K562 (cell line): ENCODE measurements around the gene RNF123. TPM values are rescaled to one million over a fixed set of nuclear protein-coding genes. Genes with fewer than 3 reads are reported as not detected.

Experiments used
- ATAC-seq: fragments of 200-7000 bp; cut with Tn5 transposase; 3 replicates; pipeline ENCODE4 v1.9.1; 2020; ENCODE audit warnings: moderate library complexity
- BruUV-seq: library from RNA; stranded (reverse); fragments of 400-500 nt; replicated peaks from 2 replicates; lab custom pipeline; 2021; lab: Mats Ljungman, UMichigan
- CTCF ChIA-PET: fragments of 300-600 bp; formaldehyde crosslinking; extraction: SDS; loops from one replicate; lab custom pipeline; 2021; ENCODE audit warnings: low intra/inter-chr PET ratio; lab: Yijun Ruan, JAX
- POLR2A ChIA-PET: fragments of 300-600, 350-650 bp; sonication (Branson Sonifier 250); formaldehyde crosslinking; extraction: SDS; loops from one replicate; lab custom pipeline; 2021; ENCODE audit warnings: antibody characterized with exemption, inconsistent platforms; lab: Yijun Ruan, JAX
- DNase-seq, 4 experiments: peaks; one replicate each; pipeline versions ENCODE4 v3.0.0 to v3.0.0-alpha.2; 2011 to 2018; ENCODE audit warnings: low spot score in 3 of 4, mixed read lengths in 3 of 4; ENCODE audit errors: extremely low read depth in 1 of 4
- FAIRE-seq: peaks from 2 replicates; lab custom pipeline; 2011; peaks lifted over from hg19 to GRCh38; lab: Jason Lieb, UNC
- H2AFZ ChIP-seq: 2 replicates; pipeline ENCODE4 v1.6.0; 2011; ENCODE audit warnings: low read depth, low read length, control low read depth, inconsistent platforms
- H3K27ac ChIP-seq: fragments of 200-600 bp; 3 replicates; pipeline ENCODE4 v1.8.0; 2011; ENCODE audit warnings: low read depth, mild to moderate bottlenecking, control low read depth, inconsistent platforms, low read length, moderate library complexity, mixed read lengths; ENCODE audit errors: extremely low read depth
- H3K27me3 ChIP-seq, 2 experiments: fragments of 300-600 bp in 1 of 2; 2 replicates in 1 of 2; 3 replicates in 1 of 2; pipeline versions ENCODE4 v1.6.0 to v1.8.0; 2011; ENCODE audit warnings: inconsistent platforms in 2 of 2, low read length in 2 of 2, mild to moderate bottlenecking in 1 of 2, mixed read lengths in 1 of 2, moderate library complexity in 1 of 2; ENCODE audit not compliant: control insufficient read depth in 2 of 2, insufficient read depth in 2 of 2
- H3K36me3 ChIP-seq: fragments of 300-600 bp; 3 replicates; pipeline ENCODE4 v1.8.0; 2011; ENCODE audit warnings: mild to moderate bottlenecking, low read length, inconsistent platforms; ENCODE audit not compliant: control insufficient read depth, insufficient read depth
- H3K4me1 ChIP-seq, 2 experiments: fragments of 200-600 bp in 1 of 2; replicated peaks in 1 of 2; 2 replicates in 1 of 2; 3 replicates in 1 of 2; pipeline versions ENCODE4 v1.5.1 to v1.8.0; 2011; ENCODE audit warnings: inconsistent platforms in 2 of 2, low read length in 2 of 2, mild to moderate bottlenecking in 1 of 2, mixed read lengths in 1 of 2, moderate library complexity in 1 of 2; ENCODE audit not compliant: control insufficient read depth in 2 of 2, insufficient read depth in 2 of 2
- H3K4me2 ChIP-seq: 2 replicates; pipeline ENCODE4 v1.6.1; 2011; ENCODE audit warnings: low read length, control low read depth, inconsistent platforms, mixed read lengths; ENCODE audit not compliant: insufficient read depth
- H3K4me3 ChIP-seq: fragments of 200-600 bp; sonication (generic), shearing (Covaris generic); 2 replicates; pipeline ENCODE4 v1.5.1; 2016; ENCODE audit warnings: control low read depth, inconsistent platforms
- H3K79me2 ChIP-seq: fragments of 200-600 bp; 3 replicates; pipeline ENCODE4 v1.8.0; 2011; ENCODE audit warnings: low read length, inconsistent platforms; ENCODE audit not compliant: control insufficient read depth, insufficient read depth
- H3K9ac ChIP-seq, 2 experiments: 2 replicates each; pipeline versions ENCODE4 v1.6.0 to v1.6.1; 2011; ENCODE audit warnings: low read depth in 2 of 2, low read length in 2 of 2, control low read depth in 1 of 2, inconsistent platforms in 1 of 2, mild to moderate bottlenecking in 1 of 2, mixed read lengths in 1 of 2; ENCODE audit not compliant: insufficient read depth in 1 of 2
- H3K9me1 ChIP-seq: one replicate; pipeline ENCODE4 v1.6.0; 2011; ENCODE audit warnings: inconsistent platforms, mild to moderate bottlenecking, low read length, moderate library complexity; ENCODE audit not compliant: control insufficient read depth, insufficient read depth
- H3K9me3 ChIP-seq: replicated peaks from 2 replicates; pipeline ENCODE4 v1.5.1; 2011; ENCODE audit warnings: low read depth, low read length, inconsistent platforms; ENCODE audit not compliant: control insufficient read depth, insufficient read depth
- H4K20me1 ChIP-seq: replicated peaks from 2 replicates; pipeline ENCODE4 v1.6.1; 2011; ENCODE audit warnings: low read length, inconsistent platforms, mixed read lengths; ENCODE audit not compliant: control insufficient read depth, insufficient read depth
- CTBP1 ChIP-seq: fragments of 450-650 bp; IDR thresholded peaks from 2 replicates; pipeline ENCODE4 v1.6.1; 2016; ENCODE audit warnings: borderline replicate concordance
- FOXA1 ChIP-seq: fragments of 450-650 bp; IDR thresholded peaks from 2 replicates; pipeline ENCODE4 v1.6.1; 2016; ENCODE audit warnings: mild to moderate bottlenecking, borderline replicate concordance
- POLR2G ChIP-seq: fragments of 200-400 bp; formaldehyde crosslinking; IDR thresholded peaks from 2 replicates; pipeline ENCODE4 v1.6.1; 2017; ENCODE audit warnings: low read depth, mild to moderate bottlenecking, antibody characterized with exemption, low read length, moderate library complexity
- RAD21 ChIP-seq, 2 experiments: fragments of 250-450 bp in 1 of 2; fragments of 450-650 bp in 1 of 2; sonication (Bioruptor Pico) in 1 of 2; formaldehyde crosslinking in 1 of 2; IDR thresholded peaks in 1 of 2; conservative IDR thresholded peaks in 1 of 2; 2 replicates each; pipeline versions ENCODE4 v1.4.0 to v1.8.0; 2020 to 2022; ENCODE audit warnings: mild to moderate bottlenecking in 2 of 2, moderate library complexity in 1 of 2
- SMC3 ChIP-seq: conservative IDR thresholded peaks from 2 replicates; pipeline ENCODE4 v1.6.1; 2011; ENCODE audit warnings: low read depth, low read length, improper control_type of control experiment; ENCODE audit not compliant: insufficient read depth
- WGBS: fragments of 100-300 bp; shearing (Covaris generic); methylation state at CpG from one replicate; pipeline ENCODE4 v1.1.6; 2016; ENCODE audit warnings: low coverage, mixed read lengths; ENCODE audit not compliant: insufficient coverage; ENCODE audit errors: missing lambda C conversion rate; 5-methylcytosine and 5-hydroxymethylcytosine counted together
- in situ Hi-C: fragments of 300-500 bp; cut with MboI; formaldehyde crosslinking; loops from 4 replicates; pipeline ENCODE4 v1.15.0; 2018; ENCODE audit warnings: inconsistent platforms, mixed read lengths
- intact Hi-C: fragments of 100-400 bp; cut with micrococcal nuclease; formaldehyde crosslinking; loops from 2 replicates; pipeline ENCODE4 v1.14.2; 2022
- polyA plus RNA-seq, 8 experiments: library from polyadenylated mRNA; depleted of rRNA in 4 of 8; stranded (reverse) in 5 of 8; unstranded in 3 of 8; fragments of >200 nt; fragmentation: Nextera tagmentation in 2 of 8; fragmentation: Illumina TruSeq in 1 of 8; extraction: Ambion mirVana in 2 of 8; extraction: Trizol in 1 of 8; gene quantifications; 2 replicates each; pipeline versions ENCODE4 v1.2.1 to v1.2.3, GENCODE V29; 2011 to 2014; ENCODE audit warnings: inconsistent platforms in 1 of 8, missing spikeins in 1 of 8
- total RNA-seq, 7 experiments: library from RNA; depleted of rRNA in 6 of 7; stranded (reverse); fragments of >200 nt in 6 of 7; fragmentation: Illumina TruSeq in 2 of 7; extraction: Trizol in 2 of 7; gene quantifications; 2 replicates each; pipeline versions ENCODE4 v1.2.1 to v1.2.3, GENCODE V29; 2011 to 2021; ENCODE audit warnings: low replicate concordance in 1 of 7
- TF ChIP-seq, protein P1 (sequence below): fragments of 450-650 bp; formaldehyde crosslinking; IDR thresholded peaks from 2 replicates; pipeline ENCODE4 v1.4.0; 2020; ENCODE audit warnings: mild to moderate bottlenecking, moderate library complexity
- TF ChIP-seq, protein P2 (sequence below): sonication (generic); formaldehyde crosslinking; IDR thresholded peaks from 2 replicates; pipeline ENCODE4 v1.8.1; 2023; ENCODE audit warnings: mild to moderate bottlenecking, missing genetic modification reagents
- TF ChIP-seq, protein P3 (sequence below), 2 experiments: fragments of 450-650 bp; formaldehyde crosslinking in 1 of 2; IDR thresholded peaks; 2 replicates each; pipeline versions ENCODE4 v1.4.0 to v1.6.1; 2014 to 2020; ENCODE audit warnings: mild to moderate bottlenecking in 2 of 2, borderline replicate concordance in 1 of 2, low read depth in 1 of 2

The RNF123 gene
- total and polyA plus RNA-seq, 9 of the 15 experiments (the other 6 are each of a cell fraction or from before 2014, with no cell fraction given), result 8.7 to 53.1 (median 17.5) TPM

DNA sequence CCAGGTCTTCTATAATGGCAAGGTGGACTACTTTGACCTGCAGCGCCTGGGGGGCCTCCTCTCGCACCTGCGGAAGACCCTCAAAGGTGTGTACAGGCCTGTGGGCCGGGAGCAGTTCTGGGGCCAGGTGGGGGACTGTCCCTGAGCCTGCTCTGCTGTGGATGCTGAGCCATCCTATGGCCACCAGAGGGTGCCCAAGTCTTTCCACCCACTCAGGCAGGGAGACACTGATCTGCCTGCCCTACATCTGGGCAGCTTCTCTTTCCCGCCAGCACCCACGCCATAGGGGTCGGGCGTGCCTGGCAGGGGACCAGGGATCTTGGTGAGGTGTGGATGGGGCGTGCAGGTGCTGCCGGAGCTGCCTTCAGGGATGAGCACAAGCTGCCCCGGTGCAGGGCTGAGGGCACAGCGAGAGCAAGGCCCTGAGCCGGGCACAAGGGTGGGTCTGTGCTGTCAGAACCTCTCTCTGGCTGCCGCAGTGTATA is 14.1 kb downstream of the RNF123 start:
- Histone ChIP-seq H3K27me3 (no peaks in the 10 kb centered on the region), H3K9me1 (no peaks in the 10 kb centered on the region), H3K4me2 (no peak overlapping the region), H3K36me3 (peaks cover 80% of the 10 kb centered on the region; the same call in 2 of the 3 replicates), H2AFZ (no peak overlapping the region), H3K9me3 (no peaks in the 10 kb centered on the region), H4K20me1 (no peaks in the 10 kb centered on the region), H3K9ac (no peak overlapping the region), H3K27ac (no peak overlapping the region), H3K4me3 (no peak overlapping the region), H3K79me2 (no peaks in the 10 kb centered on the region), H3K4me1 (peaks cover 0 to 10% of the 10 kb centered on the region in 2 experiments; a peak in 2 of 5 replicates)
- ATAC-seq (peak; percentile 95), DNase-seq (peak; percentile 60 to 71 (median 64)), FAIRE-seq (no peak)
- intact Hi-C loops (loop anchor here (1.0 to 5.0 kb wide), 2 partner anchors 136 to 204 kb away; no protein-coding TSS in a partner anchor), in situ Hi-C loops (loop anchor here (5.0 kb wide), 1 partner anchor 139 kb away; no protein-coding TSS in a partner anchor)
- POLR2A ChIA-PET, result interaction anchor here (1.6 kb wide), 1 partner anchor 9 kb away, joined by 5 read pairs; no protein-coding TSS in a partner anchor
- CTCF ChIA-PET, result interaction anchor here (0.5 to 1.6 kb wide), 3 partner anchors 136 to 300 kb away, joined by 3 to 16 read pairs (median 7); no protein-coding TSS in a partner anchor
- no TSS peak for BruUV-seq
- 83% methylated on average over 2 of the region's 14 CpGs for WGBS
- TF ChIP-seq, protein P1, sequence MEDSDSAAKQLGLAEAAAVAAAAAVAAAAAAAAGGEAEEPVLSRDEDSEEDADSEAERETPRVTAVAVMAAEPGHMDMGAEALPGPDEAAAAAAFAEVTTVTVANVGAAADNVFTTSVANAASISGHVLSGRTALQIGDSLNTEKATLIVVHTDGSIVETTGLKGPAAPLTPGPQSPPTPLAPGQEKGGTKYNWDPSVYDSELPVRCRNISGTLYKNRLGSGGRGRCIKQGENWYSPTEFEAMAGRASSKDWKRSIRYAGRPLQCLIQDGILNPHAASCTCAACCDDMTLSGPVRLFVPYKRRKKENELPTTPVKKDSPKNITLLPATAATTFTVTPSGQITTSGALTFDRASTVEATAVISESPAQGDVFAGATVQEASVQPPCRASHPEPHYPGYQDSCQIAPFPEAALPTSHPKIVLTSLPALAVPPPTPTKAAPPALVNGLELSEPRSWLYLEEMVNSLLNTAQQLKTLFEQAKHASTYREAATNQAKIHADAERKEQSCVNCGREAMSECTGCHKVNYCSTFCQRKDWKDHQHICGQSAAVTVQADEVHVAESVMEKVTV, result 0 out of 2 replicates have a peak, but pooled peaks have one; percentile 50
- TF ChIP-seq RAD21 (CRISPR knock-in tag; conservative IDR thresholded peaks at IDR 0.05 in 1 of 2, IDR thresholded peaks at IDR 0.05 in 1 of 2) (peak; percentile 60 to 69), FOXA1 (no peak), POLR2G (0 out of 2 replicates have a peak, but pooled peaks have one; percentile 28), CTBP1 (no peak), SMC3 (peak; percentile 72)
- TF ChIP-seq, protein P2, sequence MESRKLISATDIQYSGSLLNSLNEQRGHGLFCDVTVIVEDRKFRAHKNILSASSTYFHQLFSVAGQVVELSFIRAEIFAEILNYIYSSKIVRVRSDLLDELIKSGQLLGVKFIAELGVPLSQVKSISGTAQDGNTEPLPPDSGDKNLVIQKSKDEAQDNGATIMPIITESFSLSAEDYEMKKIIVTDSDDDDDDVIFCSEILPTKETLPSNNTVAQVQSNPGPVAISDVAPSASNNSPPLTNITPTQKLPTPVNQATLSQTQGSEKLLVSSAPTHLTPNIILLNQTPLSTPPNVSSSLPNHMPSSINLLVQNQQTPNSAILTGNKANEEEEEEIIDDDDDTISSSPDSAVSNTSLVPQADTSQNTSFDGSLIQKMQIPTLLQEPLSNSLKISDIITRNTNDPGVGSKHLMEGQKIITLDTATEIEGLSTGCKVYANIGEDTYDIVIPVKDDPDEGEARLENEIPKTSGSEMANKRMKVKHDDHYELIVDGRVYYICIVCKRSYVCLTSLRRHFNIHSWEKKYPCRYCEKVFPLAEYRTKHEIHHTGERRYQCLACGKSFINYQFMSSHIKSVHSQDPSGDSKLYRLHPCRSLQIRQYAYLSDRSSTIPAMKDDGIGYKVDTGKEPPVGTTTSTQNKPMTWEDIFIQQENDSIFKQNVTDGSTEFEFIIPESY, result peak; percentile 62; the same call in 1 of the 2 replicates
- TF ChIP-seq, protein P3, sequence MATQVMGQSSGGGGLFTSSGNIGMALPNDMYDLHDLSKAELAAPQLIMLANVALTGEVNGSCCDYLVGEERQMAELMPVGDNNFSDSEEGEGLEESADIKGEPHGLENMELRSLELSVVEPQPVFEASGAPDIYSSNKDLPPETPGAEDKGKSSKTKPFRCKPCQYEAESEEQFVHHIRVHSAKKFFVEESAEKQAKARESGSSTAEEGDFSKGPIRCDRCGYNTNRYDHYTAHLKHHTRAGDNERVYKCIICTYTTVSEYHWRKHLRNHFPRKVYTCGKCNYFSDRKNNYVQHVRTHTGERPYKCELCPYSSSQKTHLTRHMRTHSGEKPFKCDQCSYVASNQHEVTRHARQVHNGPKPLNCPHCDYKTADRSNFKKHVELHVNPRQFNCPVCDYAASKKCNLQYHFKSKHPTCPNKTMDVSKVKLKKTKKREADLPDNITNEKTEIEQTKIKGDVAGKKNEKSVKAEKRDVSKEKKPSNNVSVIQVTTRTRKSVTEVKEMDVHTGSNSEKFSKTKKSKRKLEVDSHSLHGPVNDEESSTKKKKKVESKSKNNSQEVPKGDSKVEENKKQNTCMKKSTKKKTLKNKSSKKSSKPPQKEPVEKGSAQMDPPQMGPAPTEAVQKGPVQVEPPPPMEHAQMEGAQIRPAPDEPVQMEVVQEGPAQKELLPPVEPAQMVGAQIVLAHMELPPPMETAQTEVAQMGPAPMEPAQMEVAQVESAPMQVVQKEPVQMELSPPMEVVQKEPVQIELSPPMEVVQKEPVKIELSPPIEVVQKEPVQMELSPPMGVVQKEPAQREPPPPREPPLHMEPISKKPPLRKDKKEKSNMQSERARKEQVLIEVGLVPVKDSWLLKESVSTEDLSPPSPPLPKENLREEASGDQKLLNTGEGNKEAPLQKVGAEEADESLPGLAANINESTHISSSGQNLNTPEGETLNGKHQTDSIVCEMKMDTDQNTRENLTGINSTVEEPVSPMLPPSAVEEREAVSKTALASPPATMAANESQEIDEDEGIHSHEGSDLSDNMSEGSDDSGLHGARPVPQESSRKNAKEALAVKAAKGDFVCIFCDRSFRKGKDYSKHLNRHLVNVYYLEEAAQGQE (IDR thresholded peaks at IDR 0.05; ENCODE audit: borderline replicate concordance), result peak; percentile 62; the same call in 1 of the 2 replicates
- TF ChIP-seq, protein P3 (CRISPR knock-in tag; IDR thresholded peaks at IDR 0.05; ENCODE audit: low read depth), result no peak
